Heart left ventricle (tissue), 13 donors: ENCODE results near the gene SORBS2.

Experiments
- CTCF ChIP-seq, 12 donors: fragments of 200-600 bp; sonication (generic) in 4 of 12; IDR thresholded peaks; one replicate each; pipeline versions ENCODE4 v1.5.0 to v1.8.0; 2018 to 2022; ENCODE audit warnings: antibody characterized with exemption in 12 of 12, mild to moderate bottlenecking in 5 of 12
- POLR2A ChIP-seq, 2 donors: fragments of 450-650 bp; IDR thresholded peaks; one replicate each; pipeline ENCODE4 v1.6.1; 2017; ENCODE audit warnings: antibody characterized with exemption in 2 of 2, mild to moderate bottlenecking in 2 of 2, moderate library complexity in 2 of 2
- donor health status: ischemic (EF 13 %, LVEDD 7.1; RV severe dilation, severe dysfunction).
- donor health status: DM: no; HTN: yes; CAD: no.
- donor health status: DM: no; HTN: no; CAD: no.
- donor health status: ischemic (EF 25% LVEDD 6.9; RV normal size, moderate dysfunction).
- donor health status: ischemic (EF 25% LVEDD 5.7; RV mildly dilated, moderate dysfunction).
- donor health status: ischemic (EF 35%, LVEDD 5.7; RV mildly dilated, moderate dysfunction).
- donor health status: nonischemic (EF 11% LVEDD 7.7; RV severe dilation, severe dysfunction).
- donor health status: DM: yes; HTN: yes; CAD: no.
- donor health status: PGD.
- donor health status: ischemic (EF 29% LVEDD 5.4; RV normal size, mild dysfunction).
- donor health status: nonischemic (EF 23%, LVEDD 6.1; RV moderate dilation, normal function).

GRCh38 chr4:185779517-185779916 lies 32.5 kb downstream of the SORBS2 start:
- TF ChIP-seq CTCF (IDR thresholded peaks at IDR 0.05) (no peak), POLR2A (IDR thresholded peaks at IDR 0.05) (no peak)
